GM12878 (cell line): Measurements from ENCODE around the gene ITGA7. TPM values are rescaled to one million over a fixed set of nuclear protein-coding genes. Genes with fewer than 3 reads are reported as not detected.

Experiments used
- ATAC-seq: fragments of 200-7000 bp; cut with Tn5 transposase; 3 replicates; pipeline ENCODE4 v1.9.1; 2020; ENCODE audit warnings: mild to moderate bottlenecking, moderate library complexity
- BruUV-seq: library from RNA; stranded (reverse); fragments of 400-500 nt; replicated peaks from 2 replicates; lab custom pipeline; 2021; lab: Mats Ljungman, UMichigan
- CTCF ChIA-PET: fragments of 300-600 bp; sonication (Branson Sonifier 250); formaldehyde crosslinking; extraction: SDS; loops from one replicate; lab custom pipeline; 2021; ENCODE audit warnings: inconsistent platforms; lab: Yijun Ruan, JAX
- POLR2A ChIA-PET: fragments of 350-600 bp; formaldehyde crosslinking; extraction: SDS; loops from one replicate; lab custom pipeline; 2021; ENCODE audit warnings: inconsistent platforms; lab: Charles Lee
- RAD21 ChIA-PET: fragments of 300-600 bp; sonication (Branson Sonifier 250); formaldehyde crosslinking; loops from one replicate; lab custom pipeline; 2023; ENCODE audit warnings: antibody characterized with exemption; ENCODE audit not compliant: unreplicated experiment; lab: Charles Lee
- SMC1A ChIA-PET: fragments of 300-600 bp; sonication (Branson Sonifier 250); formaldehyde crosslinking; loops from one replicate; lab custom pipeline; 2023; ENCODE audit not compliant: unreplicated experiment, uncharacterized antibody; lab: Charles Lee
- DNase-seq: peaks from one replicate; pipeline ENCODE4 v3.0.0-alpha.2; 2011; ENCODE audit warnings: low read depth, low spot score
- FAIRE-seq: peaks from 3 replicates; lab custom pipeline; 2011; peaks lifted over from hg19 to GRCh38; lab: Jason Lieb, UNC
- H2AFZ ChIP-seq: 2 replicates; pipeline ENCODE4 v1.6.0; 2011; ENCODE audit warnings: low read depth, low read length, control low read depth; ENCODE audit not compliant: control insufficient read depth
- H3K27ac ChIP-seq: 2 replicates; pipeline ENCODE4 v1.5.1; 2011; ENCODE audit warnings: control low read depth; ENCODE audit not compliant: control insufficient read depth, insufficient read depth
- H3K27me3 ChIP-seq, 2 experiments: replicated peaks in 1 of 2; 2 replicates each; pipeline versions ENCODE4 v1.6.0 to v1.6.1; 2011; ENCODE audit warnings: low read length in 1 of 2; ENCODE audit not compliant: control insufficient read depth in 2 of 2, insufficient read depth in 2 of 2
- H3K36me3 ChIP-seq, 2 experiments: 2 replicates each; pipeline ENCODE4 v1.5.1; 2011; ENCODE audit warnings: low read length in 1 of 2; ENCODE audit not compliant: control insufficient read depth in 2 of 2, insufficient read depth in 2 of 2
- H3K4me1 ChIP-seq: 2 replicates; pipeline ENCODE4 v1.6.1; 2011; ENCODE audit warnings: mild to moderate bottlenecking, low read length, moderate library complexity, mixed read lengths; ENCODE audit not compliant: control insufficient read depth, insufficient read depth
- H3K4me2 ChIP-seq: 2 replicates; pipeline ENCODE4 v1.6.0; 2011; ENCODE audit warnings: control low read depth; ENCODE audit not compliant: control insufficient read depth, insufficient read depth
- H3K4me3 ChIP-seq: fragments of 200-600 bp; sonication (generic); 2 replicates; pipeline ENCODE4 v1.5.1; 2016
- H3K79me2 ChIP-seq: 2 replicates; pipeline ENCODE4 v1.6.0; 2011; ENCODE audit warnings: low read length; ENCODE audit not compliant: control insufficient read depth, insufficient read depth
- H3K9ac ChIP-seq: 2 replicates; pipeline ENCODE4 v1.8.0; 2011; ENCODE audit warnings: low read length, control low read depth, mixed read lengths; ENCODE audit not compliant: control insufficient read depth, insufficient read depth
- H3K9me3 ChIP-seq: replicated peaks from 3 replicates; pipeline ENCODE4 v1.5.1; 2011; ENCODE audit warnings: mild to moderate bottlenecking, low read length; ENCODE audit not compliant: control insufficient read depth, insufficient read depth
- H4K20me1 ChIP-seq: 2 replicates; pipeline ENCODE4 v1.6.0; 2011; ENCODE audit not compliant: control insufficient read depth, insufficient read depth
- BHLHE40 ChIP-seq, 2 experiments: fragments of 450-650 bp in 1 of 2; IDR thresholded peaks; 2 replicates each; pipeline ENCODE4 v1.6.1; 2011 to 2017; ENCODE audit warnings: low read depth in 2 of 2, borderline replicate concordance in 1 of 2, improper control_type of control experiment in 1 of 2, low read length in 1 of 2, mild to moderate bottlenecking in 1 of 2
- CBFB ChIP-seq: IDR thresholded peaks from 2 replicates; pipeline ENCODE4 v1.6.1; 2016; ENCODE audit warnings: antibody characterized with exemption, low read depth
- CBX5 ChIP-seq: sonication (generic); IDR thresholded peaks from 2 replicates; pipeline ENCODE4 v1.6.1; 2016; ENCODE audit warnings: low read depth, moderate library complexity, mild to moderate bottlenecking, inconsistent platforms
- CEBPB ChIP-seq, 2 experiments: fragments of 150-350 bp in 1 of 2; IDR thresholded peaks; 2 replicates each; pipeline ENCODE4 v1.6.1; 2012 to 2014; ENCODE audit warnings: low read depth in 2 of 2, low read length in 2 of 2, borderline replicate concordance in 1 of 2, inconsistent platforms in 1 of 2
- CTCF ChIP-seq, 3 experiments: IDR thresholded peaks in 2 of 3; conservative IDR thresholded peaks in 1 of 3; 2 replicates each; pipeline ENCODE4 v1.5.1; 2011; ENCODE audit warnings: low read depth in 3 of 3, low read length in 3 of 3, mild to moderate bottlenecking in 3 of 3, control low read depth in 2 of 3, moderate library complexity in 2 of 3, inconsistent platforms in 1 of 3, mixed read lengths in 1 of 3; ENCODE audit not compliant: control insufficient read depth in 2 of 3, insufficient read depth in 1 of 3; ENCODE audit errors: extremely low read depth in 1 of 3
- IKZF2 ChIP-seq, 2 experiments: fragments of 450-650 bp; IDR thresholded peaks; 2 replicates each; pipeline ENCODE4 v1.6.1; 2017; ENCODE audit warnings: mild to moderate bottlenecking in 2 of 2, moderate library complexity in 2 of 2
- NKRF ChIP-seq: fragments of 450-650 bp; conservative IDR thresholded peaks from 2 replicates; pipeline ENCODE4 v1.6.1; 2017; ENCODE audit warnings: mild to moderate bottlenecking, moderate library complexity
- PAX5 ChIP-seq: IDR thresholded peaks from 2 replicates; pipeline ENCODE4 v1.6.1; 2011; ENCODE audit warnings: low read depth, low read length, borderline replicate concordance
- PKNOX1 ChIP-seq: fragments of 450-650 bp; IDR thresholded peaks from 2 replicates; pipeline ENCODE4 v1.6.1; 2016; ENCODE audit warnings: mild to moderate bottlenecking
- POU2F2 ChIP-seq: IDR thresholded peaks from 3 replicates; pipeline ENCODE4 v1.6.1; 2011; ENCODE audit warnings: low read depth, mild to moderate bottlenecking, low read length, borderline replicate concordance
- RCOR1 ChIP-seq: conservative IDR thresholded peaks from 2 replicates; pipeline ENCODE4 v1.6.1; 2012; ENCODE audit warnings: low read depth, low read length, improper control_type of control experiment
- SMAD5 ChIP-seq: IDR thresholded peaks from 2 replicates; pipeline ENCODE4 v1.6.1; 2016; ENCODE audit warnings: antibody characterized with exemption, low read depth
- SP1 ChIP-seq: IDR thresholded peaks from one replicate; pipeline ENCODE4 v1.6.1; 2011; ENCODE audit warnings: low read depth, low read length
- SREBF1 ChIP-seq: IDR thresholded peaks from 2 replicates; pipeline ENCODE4 v1.6.1; 2012; ENCODE audit warnings: mild to moderate bottlenecking, low read length
- TBL1XR1 ChIP-seq: IDR thresholded peaks from 2 replicates; pipeline ENCODE4 v1.6.1; 2012; ENCODE audit warnings: low read depth, low read length, improper control_type of control experiment
- YY1 ChIP-seq: IDR thresholded peaks from 2 replicates; pipeline ENCODE4 v1.6.1; 2011; ENCODE audit warnings: low read depth, mild to moderate bottlenecking, low read length
- ZBED1 ChIP-seq: IDR thresholded peaks from 2 replicates; pipeline ENCODE4 v1.6.1; 2016; ENCODE audit warnings: borderline replicate concordance
- WGBS: methylation state at CpG from one replicate; pipeline ENCODE4 v1.1.6; 2016; ENCODE audit warnings: low lambda C conversion rate; ENCODE audit not compliant: insufficient replicate concordance, insufficient coverage; ENCODE audit errors: missing lambda C conversion rate; 5-methylcytosine and 5-hydroxymethylcytosine counted together
- in situ Hi-C: fragments of 300-500 bp; cut with MboI; formaldehyde crosslinking; loops from 9 replicates; pipeline ENCODE4 v1.14.3; 2018; ENCODE audit warnings: mixed read lengths
- intact Hi-C: fragments of 100-400 bp; cut with micrococcal nuclease; formaldehyde crosslinking; loops from one replicate; pipeline ENCODE4 v1.14.2; 2022; ENCODE audit not compliant: unreplicated experiment
- polyA plus RNA-seq, 11 experiments: library from polyadenylated mRNA; depleted of rRNA in 4 of 11; unstranded in 6 of 11; stranded (reverse) in 5 of 11; fragments of >200 nt; fragmentation: Nextera tagmentation in 4 of 11; fragmentation: Illumina TruSeq in 1 of 11; extraction: Ambion mirVana in 4 of 11; extraction: Trizol in 1 of 11; gene quantifications; 1 replicate in 1 of 11; 2 replicates in 10 of 11; pipeline versions ENCODE4 v1.2.1 to v1.2.3, GENCODE V29; 2011 to 2016; ENCODE audit warnings: inconsistent platforms in 2 of 11, missing spikeins in 2 of 11, low read depth in 1 of 11
- total RNA-seq, 4 experiments: library from RNA; depleted of rRNA in 3 of 4; stranded (reverse); fragments of >200 nt in 3 of 4; fragmentation: Illumina TruSeq in 1 of 4; extraction: Trizol in 1 of 4; gene quantifications; 2 replicates each; pipeline versions ENCODE4 v1.2.1 to v1.2.3, GENCODE V29; 2013 to 2021

Gene ITGA7
- total and polyA plus RNA-seq, 10 of the 15 experiments (the other 5 are each of a cell fraction or from before 2014, with no cell fraction given), result 0.18 to 5.1 (median 1.5) TPM

GRCh38 chr12:55716582-55716957, 8.9 kb upstream of the ITGA7 start:
- ATAC-seq (no peak; the same call in 2 of the 3 replicates), FAIRE-seq (no peak), DNase-seq (no peak)
- in situ Hi-C loops (no loop called here), intact Hi-C loops (loop anchor here (2.0 kb wide), 1 partner anchor 20 kb away; no protein-coding TSS in a partner anchor)
- 1% methylated on average over 13 of the region's 13 CpGs for WGBS
- Histone ChIP-seq H2AFZ (peak overlapping the region; percentile 87), H3K4me2 (peak overlapping the region; percentile 100), H3K27ac (peak overlapping the region; percentile 95), H3K36me3 (peaks cover 0 to 2% of the 10 kb centered on the region in 2 experiments; a peak in 1 of 4 replicates), H4K20me1 (no peaks in the 10 kb centered on the region), H3K9me3 (no peaks in the 10 kb centered on the region), H3K4me3 (peak overlapping the region; percentile 81), H3K9ac (peak overlapping the region; percentile 92), H3K4me1 (peaks cover 20% of the 10 kb centered on the region), H3K79me2 (peaks cover 13% of the 10 kb centered on the region), H3K27me3 (no peaks in the 10 kb centered on the region)
- ChIA-PET SMC1A (interaction anchor here (0.9 to 4.0 kb wide), 9 partner anchors 9 to 217 kb away, joined by 3 to 29 read pairs (median 6); partner anchors contain the start of genes CD63, ORMDL2 and SARNP), RAD21 (interaction anchor here (0.7 to 11.0 kb wide), 7 partner anchors 8 to 356 kb away, joined by 3 to 113 read pairs (median 5); partner anchors contain the start of genes CD63 and RAB5B), CTCF (interaction anchor here (0.9 to 11.4 kb wide), 11 partner anchors 8 to 388 kb away, joined by 3 to 205 read pairs (median 9); partner anchors contain the start of genes CD63, PA2G4 and PYM1), POLR2A (interaction anchor here (1.1 to 3.5 kb wide), 7 partner anchors 12 to 113 kb away, joined by 3 to 39 read pairs (median 4); partner anchors contain the start of genes CD63, DNAJC14 and GDF11)
- TSS peak; percentile 64 for BruUV-seq
- no peak for TF ChIP-seq CEBPB (IDR thresholded peaks at IDR 0.05; ENCODE audit: borderline replicate concordance in 1 of 2, low read depth in 2 of 2, low read length in 2 of 2)
- TF ChIP-seq POU2F2, result 0 out of 3 replicates have a peak, but pooled peaks have one; percentile 16
- no peak for TF ChIP-seq SREBF1
- TF ChIP-seq ZBED1, result no peak
- no peak; the same call in 1 of the 2 replicates for TF ChIP-seq SMAD5
- peak; percentile 48; the same call in 1 of the 2 replicates for TF ChIP-seq YY1
- TF ChIP-seq BHLHE40 (IDR thresholded peaks at IDR 0.05; ENCODE audit: borderline replicate concordance in 1 of 2, low read depth in 2 of 2, low read length in 1 of 2), result no peak
- TF ChIP-seq PKNOX1, result no peak
- TF ChIP-seq SP1, result no peak
- TF ChIP-seq PAX5, result no peak
- TF ChIP-seq IKZF2 (IDR thresholded peaks at IDR 0.05), result 0 out of 4 replicates have a peak, but pooled peaks of 1 of the 2 experiments have one; percentile 1
- TF ChIP-seq CBFB, result no peak
- TF ChIP-seq NKRF, result no peak
- no peak for TF ChIP-seq RCOR1
- no peak for TF ChIP-seq CBX5
- TF ChIP-seq TBL1XR1, result no peak
- TF ChIP-seq CTCF (IDR thresholded peaks at IDR 0.05 in 2 of 3, conservative IDR thresholded peaks at IDR 0.05 in 1 of 3; ENCODE audit: control insufficient read depth in 2 of 3, extremely low read depth in 1 of 3, insufficient read depth in 1 of 3, low read depth in 3 of 3, low read length in 3 of 3), result no peak
